Measurements from ENCODE around the gene CPLX3. TPM values are rescaled to one million over a fixed set of nuclear protein-coding genes. Genes with fewer than 3 reads are reported as not detected.

Gene CPLX3
- total RNA-seq, 2 donors from 2014 or later: 0.15 TPM; not detected in 1

- no peak for ATAC-seq
- intact Hi-C loops (cut with DNase I, micrococcal nuclease): no loop called here
- no peak for DNase-seq
Measured at GRCh38 chr15:74838746-74839525, 12.5 kb downstream of the CPLX3 start.

GRCh38 chr15:74839526-74840395, 13.3 kb downstream of the CPLX3 start:
- no peak for DNase-seq
- ATAC-seq: no peak
- intact Hi-C loops (cut with DNase I, micrococcal nuclease): no loop called here

- intact Hi-C loops (cut with DNase I, micrococcal nuclease): no loop called here
Measured at GRCh38 chr15:74840851-74841775, 14.7 kb downstream of the CPLX3 start.

GRCh38 chr15:74841891-74842373, 15.5 kb downstream of the CPLX3 start:
- intact Hi-C loops (cut with DNase I, micrococcal nuclease): no loop called here
- peak; percentile 20 for ATAC-seq
- peak; percentile 39 to 63 for DNase-seq

More at GRCh38 chr15:74840851-74841775, 14.7 kb downstream of the CPLX3 start:
- DNase-seq (no peak), ATAC-seq (no peak)

GRCh38 chr15:74842581-74843444, 16.4 kb downstream of the CPLX3 start, which contains the start of gene ULK3:
TSS of gene ULK3 (minus strand) at chr15:74843156. CDS start at chr15:74843105, 51 bp downstream.
- intact Hi-C loops (cut with DNase I, micrococcal nuclease): no loop called here
- ATAC-seq (peak; percentile 83), DNase-seq (peak; percentile 90 to 93)

- ATAC-seq (no peak), DNase-seq (no peak)
- intact Hi-C loops (cut with DNase I, micrococcal nuclease): no loop called here
Measured at GRCh38 chr15:74843445-74843828, 17.0 kb downstream of the CPLX3 start.

- no peak for ATAC-seq
- no peak for DNase-seq
- intact Hi-C loops (cut with DNase I, micrococcal nuclease): no loop called here
Measured at GRCh38 chr15:74843891-74844299, 17.5 kb downstream of the CPLX3 start.

- intact Hi-C loops (cut with DNase I, micrococcal nuclease): no loop called here
- ATAC-seq (no peak), DNase-seq (no peak)
Measured at GRCh38 chr15:74844319-74845207, 18.1 kb downstream of the CPLX3 start.

GRCh38 chr15:74845208-74845568, 18.8 kb downstream of the CPLX3 start:
- no peak for DNase-seq
- intact Hi-C loops (cut with DNase I, micrococcal nuclease): no loop called here

GRCh38 chr15:74845581-74845980, 19.2 kb downstream of the CPLX3 start:
- no peak for ATAC-seq
- no peak for DNase-seq
- intact Hi-C loops (cut with DNase I, micrococcal nuclease): no loop called here

More at GRCh38 chr15:74845208-74845568, 18.8 kb downstream of the CPLX3 start:
- ATAC-seq: no peak

GRCh38 chr15:74847432-74847831, 21.0 kb downstream of the CPLX3 start:
- DNase-seq (no peak), ATAC-seq (no peak)
- intact Hi-C loops (cut with DNase I, micrococcal nuclease): no loop called here

GRCh38 chr15:74850393-74850792, 24.0 kb downstream of the CPLX3 start:
- intact Hi-C loops (cut with DNase I, micrococcal nuclease): no loop called here
- no peak for DNase-seq
- peak; percentile 74 for ATAC-seq

- DNase-seq: no peak
- ATAC-seq: no peak
- intact Hi-C loops (cut with DNase I, micrococcal nuclease): no loop called here
Measured at GRCh38 chr15:74851960-74852359, 25.5 kb downstream of the CPLX3 start.

GRCh38 chr15:74854453-74855022, 28.1 kb downstream of the CPLX3 start:
- ATAC-seq (no peak), DNase-seq (no peak)
- intact Hi-C loops (cut with DNase I, micrococcal nuclease): loop anchor here in 1 of 2 donors (5.0 kb wide), 1 partner anchor 43 kb away; no protein-coding TSS in a partner anchor

GRCh38 chr15:74855857-74856256, 29.4 kb downstream of the CPLX3 start:
- no peak for ATAC-seq
- intact Hi-C loops (cut with DNase I, micrococcal nuclease): loop anchor here in 1 of 2 donors (5.0 kb wide), 1 partner anchor 41 kb away; no protein-coding TSS in a partner anchor
- DNase-seq: no peak

- intact Hi-C loops (cut with DNase I, micrococcal nuclease): loop anchor here in 1 of 2 donors (5.0 kb wide), 1 partner anchor 41 kb away; no protein-coding TSS in a partner anchor
- DNase-seq (no peak), ATAC-seq (no peak)
Measured at GRCh38 chr15:74856537-74856936, 30.1 kb downstream of the CPLX3 start.

All from left colon (tissue), 2 donors.